ENCODE measurements around the gene EIF2S1.
"Not testable (repeated sequence)": the region's sequence is repeated elsewhere in the genome, so short reads cannot be mapped to it uniquely, and the experiment has no call there.

EIF2S1 gene

DNA sequence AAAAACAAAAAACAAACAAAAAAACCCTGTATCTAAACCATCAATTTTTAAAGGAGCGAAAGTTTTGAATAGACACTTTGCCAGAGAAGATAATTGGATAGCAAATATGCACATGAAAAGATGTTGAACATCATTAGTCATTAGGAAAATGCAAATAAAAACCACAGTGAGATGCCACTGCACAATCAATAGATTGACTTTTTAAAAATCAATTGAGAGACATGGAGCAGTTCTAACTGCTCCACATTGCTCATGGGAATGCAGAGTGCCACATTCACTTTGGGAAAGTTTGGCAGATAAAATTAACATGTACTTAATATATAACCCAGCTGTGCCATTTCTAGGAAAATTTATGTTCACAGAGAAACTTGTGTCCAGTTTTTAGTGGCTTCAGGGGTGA, 12.7 kb downstream of the EIF2S1 start:
- DNase-seq, result no peak

GRCh38 chr14:67373347-67373746, 13.2 kb downstream of the EIF2S1 start:
- DNase-seq, result no peak

GRCh38 chr14:67377916-67378315, 17.8 kb downstream of the EIF2S1 start:
- no peak for DNase-seq

DNA sequence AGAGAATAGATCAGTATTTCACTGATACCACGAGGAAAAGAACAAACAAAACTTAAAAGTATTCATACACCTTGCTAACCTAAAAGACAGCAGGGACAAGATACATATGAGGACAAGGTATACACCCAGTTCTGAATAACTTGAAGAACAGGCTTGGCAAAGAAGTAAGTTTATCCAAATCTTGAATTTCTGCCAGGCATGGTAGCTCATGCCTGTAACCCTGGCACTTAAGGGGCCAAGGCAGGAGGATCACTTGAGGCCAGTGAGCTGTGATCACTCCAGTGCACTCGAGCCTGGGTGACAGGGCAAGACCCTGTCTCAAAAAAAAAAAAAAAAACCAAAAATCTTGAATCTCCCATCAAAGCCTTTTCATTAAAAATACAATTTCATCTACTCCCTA, 25.0 kb downstream of the EIF2S1 start:
- DNase-seq, result no peak

DNA sequence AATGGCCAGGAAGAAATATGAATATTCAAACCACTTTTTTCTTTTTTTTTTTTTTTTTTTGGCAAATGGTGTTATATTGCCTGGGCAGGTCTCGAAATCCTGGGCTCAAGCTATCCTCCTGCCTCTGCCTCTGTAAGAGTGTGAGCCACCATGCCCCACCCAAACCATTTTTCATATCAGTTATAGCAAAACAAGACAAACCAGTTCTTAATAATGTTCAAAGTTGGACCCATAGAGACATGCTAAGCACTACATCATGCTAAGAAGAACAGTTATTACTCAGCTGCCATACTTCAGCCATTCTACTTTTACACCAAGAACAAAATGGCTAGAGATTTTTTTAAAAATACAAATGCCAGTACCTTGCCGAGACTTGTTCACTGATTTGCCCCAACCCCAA, 25.5 kb downstream of the EIF2S1 start:
- DNase-seq, result no peak

DNA sequence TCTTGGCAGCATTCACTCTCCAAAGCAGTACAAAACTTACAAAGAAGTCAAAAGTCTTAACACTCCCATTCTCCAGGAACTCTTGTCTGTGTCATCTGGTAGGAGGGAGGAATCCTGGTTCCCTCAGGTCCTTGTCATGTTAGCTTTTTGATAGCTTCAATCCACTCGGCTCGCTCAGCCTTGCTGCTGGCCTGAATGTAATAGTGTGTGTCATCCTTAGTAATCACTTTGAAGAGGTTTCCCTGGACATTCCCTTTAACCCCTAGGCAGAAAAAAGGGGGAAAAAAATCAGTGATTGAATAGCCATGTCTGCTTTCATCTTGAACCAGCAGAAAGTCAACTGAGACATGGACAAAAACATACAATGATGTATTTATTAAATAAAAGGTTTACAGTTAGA, 27.1 kb downstream of the EIF2S1 start:
- no peak for DNase-seq

DNA sequence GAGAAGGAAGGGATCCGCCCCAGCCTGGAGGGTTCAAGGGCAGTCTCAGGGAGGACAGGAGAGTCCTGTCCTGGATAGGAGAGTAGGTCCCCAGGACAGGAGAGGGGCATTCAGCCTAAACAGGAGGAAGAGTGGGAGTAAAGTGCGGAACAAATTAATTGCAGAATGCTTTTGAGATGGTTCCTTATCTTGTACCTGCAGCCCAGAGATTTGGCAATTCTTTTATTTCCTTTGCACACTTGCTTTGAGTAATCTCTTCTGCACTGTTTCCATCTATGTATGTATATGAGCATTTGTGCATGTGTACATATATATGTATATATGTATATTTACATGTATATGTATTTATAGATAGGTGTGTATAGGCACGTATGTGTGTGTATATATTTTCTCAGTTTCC, 29.1 kb downstream of the EIF2S1 start:
- no peak for DNase-seq

- DNase-seq, result no peak
Observed at GRCh38 chr14:67389811-67390534, 29.8 kb downstream of the EIF2S1 start.

- DNase-seq, result no peak
Observed at GRCh38 chr14:67391268-67391667, 31.1 kb downstream of the EIF2S1 start.

DNA sequence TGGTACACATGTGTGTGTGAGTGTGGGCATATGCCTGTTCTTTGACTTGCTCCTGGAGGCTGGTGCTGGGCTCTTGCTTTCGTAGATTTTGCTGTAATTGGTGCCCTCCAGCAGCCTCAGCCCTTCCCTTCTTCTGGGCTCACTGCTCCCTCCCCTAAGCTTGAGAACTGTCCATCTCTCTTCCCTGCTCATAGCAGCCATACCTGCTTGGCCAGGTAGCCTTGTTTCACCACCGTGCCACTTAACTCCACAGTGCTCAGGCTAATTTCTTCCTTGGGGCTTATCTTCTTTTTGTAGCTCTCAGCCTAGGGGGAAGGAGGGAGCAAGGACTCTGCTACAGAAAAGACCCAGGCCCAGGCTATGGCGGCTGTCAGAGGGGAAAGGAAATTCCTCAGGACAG, 32.0 kb downstream of the EIF2S1 start:
- DNase-seq, result no peak

DNA sequence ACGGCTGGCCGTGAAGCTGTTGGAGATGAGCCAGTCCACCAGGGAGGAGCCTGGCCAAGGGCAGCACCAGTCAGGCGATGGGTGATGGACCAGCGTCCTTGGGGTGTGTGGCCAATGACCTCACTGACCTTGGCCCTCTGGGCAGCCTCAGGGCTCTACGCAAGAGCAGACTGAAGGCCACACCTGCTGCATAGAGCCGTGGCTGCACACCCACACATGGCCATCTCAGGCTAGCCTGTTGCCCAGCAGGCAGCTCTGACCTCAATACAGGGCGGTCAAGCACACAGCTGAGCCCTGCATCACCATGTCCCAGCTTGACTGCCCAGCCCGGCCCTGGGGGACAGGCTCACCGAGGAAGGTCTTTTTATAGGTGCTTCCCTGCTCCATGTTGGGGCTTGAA, 32.7 kb downstream of the EIF2S1 start:
- DNase-seq, result no peak

DNA sequence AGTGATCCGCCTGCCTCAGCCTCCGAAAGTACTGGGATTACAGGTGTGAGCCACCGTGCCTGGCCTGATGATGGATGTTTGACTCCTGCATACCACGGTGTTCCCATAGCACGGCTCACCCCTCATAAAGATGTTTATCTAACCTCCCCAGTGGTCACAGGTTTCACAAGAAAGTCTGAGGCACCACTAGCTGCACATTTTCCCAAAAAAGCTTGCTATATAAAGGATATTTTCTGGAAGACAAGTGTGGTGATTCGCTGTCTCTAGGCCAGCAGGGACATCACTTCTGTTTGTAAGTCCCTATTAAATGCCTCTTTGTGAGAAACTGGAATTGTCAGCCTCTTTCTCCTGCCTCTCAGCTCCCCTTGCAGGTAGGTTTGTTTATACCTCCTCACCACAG, 33.6 kb downstream of the EIF2S1 start:
- no peak for DNase-seq

DNA sequence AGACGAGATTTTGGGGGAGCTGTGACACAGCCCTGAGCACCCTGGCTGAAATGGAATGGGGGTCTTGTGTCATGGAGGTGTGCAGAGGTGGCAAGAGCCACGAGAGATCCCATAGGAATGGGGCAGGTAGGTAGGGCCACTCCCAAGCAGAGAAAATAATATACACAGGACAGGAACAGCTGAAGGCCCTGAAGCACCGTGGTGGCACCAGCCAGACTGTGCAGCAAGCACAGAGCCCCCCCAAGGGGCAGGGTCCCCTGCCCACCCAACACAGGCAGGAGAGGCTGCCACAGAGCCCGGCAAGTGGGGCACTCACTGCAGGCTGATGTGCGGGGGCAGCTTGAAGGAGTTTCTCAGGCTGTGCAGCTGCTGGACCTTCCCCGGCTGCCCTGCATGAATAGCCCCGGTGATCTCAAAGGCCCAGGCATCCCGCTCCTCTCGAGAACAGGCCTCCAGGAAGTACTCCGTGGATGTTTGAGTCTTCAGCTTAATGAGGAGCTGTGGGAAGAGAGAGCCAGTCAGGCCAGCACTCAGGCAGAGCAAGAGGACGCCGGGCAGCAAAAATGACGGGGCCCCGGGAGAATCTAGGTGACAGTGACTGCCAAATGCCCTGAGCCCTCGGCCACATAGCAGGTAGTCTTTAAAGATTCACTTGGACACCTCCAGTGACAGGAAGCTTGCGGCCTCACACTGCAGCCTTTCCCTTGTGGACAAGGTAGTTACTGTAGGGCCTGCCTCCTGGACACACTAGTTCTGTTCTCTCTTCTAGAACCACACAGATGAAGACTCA, 35.2 kb downstream of the EIF2S1 start:
- DNase-seq, result no peak

DNA sequence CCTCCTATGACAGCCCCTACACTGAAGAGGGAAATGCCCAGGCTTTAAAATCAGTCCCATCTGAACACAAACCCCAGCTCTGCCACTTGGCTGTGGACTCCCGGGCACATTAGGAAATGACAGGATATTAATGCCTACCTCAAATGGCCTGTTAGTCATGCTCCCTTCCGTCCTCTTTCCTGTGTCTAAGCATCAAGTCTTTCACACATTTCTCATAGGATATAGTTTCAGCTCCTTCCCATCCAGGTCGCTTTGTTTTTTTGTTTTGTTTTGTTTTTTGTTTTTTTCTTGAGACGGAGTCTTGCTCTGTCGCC, 35.7 kb downstream of the EIF2S1 start:
- DNase-seq, result no peak

- DNase-seq, result no peak
Observed at GRCh38 chr14:67396381-67396970, 36.3 kb downstream of the EIF2S1 start.

DNA sequence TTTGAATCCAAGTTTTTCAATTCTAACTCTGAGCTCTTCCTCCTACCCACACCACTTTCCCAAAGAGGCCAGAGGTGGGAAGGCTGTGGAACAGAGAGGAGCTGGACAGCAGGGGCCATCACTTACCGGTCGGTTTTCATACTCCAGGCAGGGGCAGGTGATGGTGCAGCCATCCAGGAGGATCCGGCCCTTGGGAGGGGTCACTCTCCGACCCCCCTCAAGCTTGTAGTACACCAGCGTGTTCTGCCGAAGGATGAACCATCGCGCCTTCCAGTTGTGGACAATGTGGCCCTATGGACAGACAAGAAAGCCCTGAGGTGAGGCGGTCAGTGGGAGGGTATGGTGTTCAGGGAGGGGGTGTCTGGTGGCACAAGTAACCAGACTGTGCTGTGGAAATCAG, 37.4 kb downstream of the EIF2S1 start:
- no peak for DNase-seq

GRCh38 chr14:67400434-67400833, 40.3 kb downstream of the EIF2S1 start:
- DNase-seq, result no peak

DNA sequence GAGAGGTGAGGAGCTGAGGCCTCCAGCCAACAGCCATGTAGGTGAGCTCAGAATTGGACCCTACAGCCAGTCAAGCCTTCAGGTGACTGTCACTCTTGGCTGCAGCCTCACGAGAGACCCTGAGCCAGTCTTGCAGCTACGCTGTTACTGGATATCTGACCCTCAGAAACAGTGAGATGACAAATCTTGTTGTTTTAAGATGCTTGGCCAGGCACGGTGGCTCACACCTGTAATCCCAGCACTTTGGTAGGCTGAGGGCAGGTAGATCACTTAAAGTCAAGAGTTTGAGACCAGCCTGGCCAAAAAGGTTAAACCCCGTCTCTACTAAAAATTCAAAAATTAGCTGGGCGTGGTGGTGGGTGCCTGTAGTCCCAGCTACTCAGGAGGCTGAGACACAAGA, 45.6 kb downstream of the EIF2S1 start:
- no peak for DNase-seq

DNA sequence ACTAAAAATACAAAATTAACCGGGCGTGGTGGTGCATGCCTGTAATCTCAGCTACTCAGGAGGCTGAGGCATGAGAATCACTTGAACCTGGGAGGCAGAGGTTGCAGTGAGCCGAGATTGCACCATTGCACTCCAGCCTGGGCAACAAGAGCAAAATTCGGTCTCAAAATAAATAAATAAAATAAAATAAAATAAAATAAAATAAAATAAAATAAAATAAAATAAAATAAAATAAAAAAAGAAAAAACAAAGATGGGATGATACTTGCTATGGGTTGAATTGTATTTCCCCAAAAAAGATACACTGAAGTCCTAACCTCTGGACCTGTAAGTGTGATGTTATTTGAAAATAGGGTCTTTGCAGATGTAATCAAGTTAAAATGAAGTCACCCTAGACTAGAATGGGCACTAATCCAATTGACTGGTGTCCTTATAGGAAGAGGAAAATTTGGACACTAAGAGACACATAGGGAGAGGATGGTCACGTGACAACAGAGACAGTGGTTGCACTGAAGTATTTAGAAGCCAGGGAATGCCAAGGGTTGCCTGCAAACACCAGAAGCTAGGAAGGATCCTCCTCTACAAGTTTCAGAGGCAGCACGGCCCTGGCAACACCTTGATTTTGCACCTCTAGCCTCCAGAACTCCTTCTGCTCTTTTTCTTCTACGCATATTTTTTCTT, 48.1 kb downstream of the EIF2S1 start:
- not testable (repeated sequence) for DNase-seq

DNA sequence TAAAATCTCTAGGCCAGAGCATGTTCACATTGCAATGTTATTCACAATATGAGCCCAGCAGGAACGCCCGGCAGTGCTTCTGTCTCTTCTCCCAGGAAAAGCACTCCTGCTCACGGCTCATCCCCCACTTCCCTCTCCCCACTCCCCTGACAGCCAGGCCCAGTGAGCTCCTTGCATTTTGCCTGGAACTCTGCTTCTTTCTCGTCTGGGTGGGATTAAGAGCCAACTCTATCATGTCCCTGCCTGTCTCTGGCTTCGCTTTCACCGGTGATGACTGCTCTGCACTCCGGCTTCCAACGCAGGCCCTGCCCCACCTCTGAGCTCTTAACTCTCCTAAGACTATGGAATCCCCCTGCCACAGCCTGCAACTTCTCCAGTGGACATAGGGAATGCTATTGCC, 49.3 kb downstream of the EIF2S1 start:
- DNase-seq, result no peak

DNA sequence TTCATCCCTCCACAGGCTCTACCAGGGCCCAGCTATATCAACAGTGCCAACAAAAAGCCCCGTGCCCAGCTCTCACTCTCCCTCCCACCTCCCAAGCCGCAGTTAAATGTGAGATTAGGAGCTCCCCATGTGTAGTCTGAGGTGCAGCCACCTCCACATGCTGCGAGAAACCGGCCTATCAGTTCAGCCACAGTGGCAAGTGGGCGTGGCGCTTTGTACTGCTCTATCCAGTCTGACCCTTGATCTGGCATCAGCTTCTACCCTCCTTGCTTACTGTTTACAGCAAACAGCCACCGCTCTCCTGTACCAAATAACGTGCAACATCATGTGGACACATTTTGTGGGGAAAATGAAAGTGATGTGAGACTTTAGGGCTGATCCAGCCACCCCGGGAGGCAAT, 50.2 kb downstream of the EIF2S1 start:
- DNase-seq, result no peak

- DNase-seq, result no peak
Observed at GRCh38 chr14:67411370-67411769, 51.2 kb downstream of the EIF2S1 start.

- peak; percentile 80 for DNase-seq
Observed at GRCh38 chr14:67411820-67412421, 51.8 kb downstream of the EIF2S1 start, which contains the start of gene PLEK2. Gene PLEK2, minus strand, starts transcription at chr14:67412165. Its CDS starts 106 bp downstream, at chr14:67412059.
